PC-9 (cell line): ENCODE data around the gene SLC46A2.

ENCODE experiments used
- CTCF ChIP-seq: fragments of 200-600 bp; sonication (generic); conservative IDR thresholded peaks from 2 replicates; pipeline ENCODE4 v1.6.1; 2017; ENCODE audit warnings: mixed run types, antibody characterized with exemption, mild to moderate bottlenecking, moderate library complexity
- EZH2 ChIP-seq: fragments of 200-600 bp; sonication (generic); IDR thresholded peaks from 2 replicates; pipeline ENCODE4 v1.8.0; 2017; ENCODE audit warnings: antibody characterized with exemption, low read depth

GRCh38 chr9:112921549-112921948, 30.9 kb upstream of the SLC46A2 start:
- TF ChIP-seq CTCF, result peak; percentile 57; the same call in 1 of the 2 replicates
- TF ChIP-seq EZH2, result no peak
